ENCODE results near the gene ATP6V1F.
A peak's percentile ranks its signal among the peaks of the same experiment; 100 is the strongest.

DNA sequence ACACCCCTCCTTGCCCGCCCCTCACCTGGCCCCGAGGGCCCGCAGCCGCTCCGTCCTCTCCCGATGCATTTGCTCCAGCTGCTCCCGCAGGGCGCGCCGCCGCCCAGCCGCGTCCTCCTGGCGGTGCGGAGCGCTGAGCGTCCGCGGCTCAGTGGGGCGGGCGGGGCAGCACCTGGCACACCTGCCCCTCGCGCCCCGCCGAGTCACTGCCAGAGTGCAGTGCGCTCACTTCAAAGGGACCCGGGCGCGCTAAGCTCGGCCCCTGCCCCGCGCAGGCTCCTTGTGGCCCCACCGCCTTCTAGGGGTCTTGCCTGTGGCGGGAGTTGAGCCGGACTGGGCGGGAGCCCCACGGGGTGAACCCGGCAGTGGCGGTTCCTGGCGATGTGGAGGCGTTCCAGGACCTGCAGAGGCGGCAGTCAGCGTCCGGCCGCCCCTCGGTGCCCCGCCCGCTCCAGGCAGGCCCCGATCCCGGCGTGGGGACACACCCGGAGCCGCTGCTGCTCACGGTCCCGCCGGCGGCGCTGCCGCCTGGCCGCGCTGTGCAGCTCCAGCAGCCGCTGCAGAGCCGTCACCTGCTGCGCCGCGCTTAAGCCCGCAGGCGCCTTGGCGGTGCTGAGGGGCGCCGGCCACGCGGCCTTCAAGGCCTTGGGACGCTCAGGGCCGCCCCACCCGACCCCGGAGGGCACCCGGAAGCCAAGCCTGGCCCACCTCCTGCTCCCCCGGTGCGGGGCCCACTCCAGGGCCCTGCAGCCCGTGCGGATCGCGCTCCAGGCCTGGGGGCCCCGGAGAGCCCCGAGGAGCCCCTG lies 6.7 kb downstream of the ATP6V1F start:
- TF ChIP-seq, protein P1, sequence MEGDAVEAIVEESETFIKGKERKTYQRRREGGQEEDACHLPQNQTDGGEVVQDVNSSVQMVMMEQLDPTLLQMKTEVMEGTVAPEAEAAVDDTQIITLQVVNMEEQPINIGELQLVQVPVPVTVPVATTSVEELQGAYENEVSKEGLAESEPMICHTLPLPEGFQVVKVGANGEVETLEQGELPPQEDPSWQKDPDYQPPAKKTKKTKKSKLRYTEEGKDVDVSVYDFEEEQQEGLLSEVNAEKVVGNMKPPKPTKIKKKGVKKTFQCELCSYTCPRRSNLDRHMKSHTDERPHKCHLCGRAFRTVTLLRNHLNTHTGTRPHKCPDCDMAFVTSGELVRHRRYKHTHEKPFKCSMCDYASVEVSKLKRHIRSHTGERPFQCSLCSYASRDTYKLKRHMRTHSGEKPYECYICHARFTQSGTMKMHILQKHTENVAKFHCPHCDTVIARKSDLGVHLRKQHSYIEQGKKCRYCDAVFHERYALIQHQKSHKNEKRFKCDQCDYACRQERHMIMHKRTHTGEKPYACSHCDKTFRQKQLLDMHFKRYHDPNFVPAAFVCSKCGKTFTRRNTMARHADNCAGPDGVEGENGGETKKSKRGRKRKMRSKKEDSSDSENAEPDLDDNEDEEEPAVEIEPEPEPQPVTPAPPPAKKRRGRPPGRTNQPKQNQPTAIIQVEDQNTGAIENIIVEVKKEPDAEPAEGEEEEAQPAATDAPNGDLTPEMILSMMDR (optimal IDR thresholded peaks at IDR 0.05 in 1 of 3, IDR thresholded peaks at IDR 0.05 in 1 of 3, conservative IDR thresholded peaks at IDR 0.05 in 1 of 3; ENCODE audit: extremely low read depth in 1 of 3, insufficient read depth in 2 of 3, low read length in 3 of 3): peak in 2 of 3 experiments; percentile 11 to 25
- TF ChIP-seq EZH2 (IDR thresholded peaks at IDR 0.05; ENCODE audit: low read length): no peak
